DMS53 treated with DMSO at 0.1 percent for 48 hours (cell line): ENCODE measurements around the gene PARVA.

Source experiments
- DNase-seq: peaks from one replicate; lab custom pipeline; 2025; ENCODE audit not compliant: unreplicated experiment; lab: John Stamatoyannopoulos, UW

The PARVA gene

DNA sequence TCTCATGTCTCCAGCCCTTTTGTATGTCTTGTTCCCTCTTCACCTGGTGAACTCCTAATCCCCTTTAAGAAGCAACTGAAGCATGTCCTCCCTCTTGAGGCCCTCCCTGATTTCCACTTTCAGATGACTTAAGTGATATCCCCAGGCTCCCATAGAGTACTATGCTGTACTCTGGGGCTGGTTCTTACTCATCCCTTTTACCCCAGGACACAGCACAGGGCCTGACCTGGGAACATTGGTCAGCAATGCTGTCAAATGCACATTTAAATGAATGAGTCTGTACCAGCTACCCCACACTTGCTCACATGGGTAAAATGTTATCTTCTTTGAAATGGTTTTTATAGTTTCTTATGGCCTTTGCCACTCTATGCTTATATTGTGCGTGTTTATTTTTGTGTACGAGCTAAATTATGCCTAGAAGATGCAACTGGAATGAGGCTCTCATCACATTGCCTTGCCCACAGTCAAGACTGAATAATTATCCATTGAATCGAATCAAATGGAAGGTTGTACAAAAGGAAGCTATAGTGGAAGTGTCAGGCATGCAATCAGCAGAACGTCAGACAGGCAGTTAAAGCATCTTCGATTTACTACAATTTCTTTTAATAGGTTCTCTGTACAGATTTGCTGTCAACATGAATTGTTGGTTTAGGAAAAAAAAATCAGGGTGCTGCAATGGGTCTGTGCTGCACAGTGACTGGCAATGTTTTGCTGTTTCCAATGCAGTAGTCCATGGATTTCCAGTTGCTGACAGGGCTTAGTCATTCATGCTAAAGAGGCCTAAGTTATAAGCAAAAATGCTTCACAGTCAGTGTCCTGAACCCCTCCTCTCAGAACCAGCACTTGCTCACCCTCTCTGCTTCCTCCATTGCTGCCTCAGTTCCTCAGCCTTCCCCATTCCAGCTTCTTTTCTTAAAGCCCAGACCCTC, 79.5 kb downstream of the PARVA start:
- DNase-seq: no peak

DNA sequence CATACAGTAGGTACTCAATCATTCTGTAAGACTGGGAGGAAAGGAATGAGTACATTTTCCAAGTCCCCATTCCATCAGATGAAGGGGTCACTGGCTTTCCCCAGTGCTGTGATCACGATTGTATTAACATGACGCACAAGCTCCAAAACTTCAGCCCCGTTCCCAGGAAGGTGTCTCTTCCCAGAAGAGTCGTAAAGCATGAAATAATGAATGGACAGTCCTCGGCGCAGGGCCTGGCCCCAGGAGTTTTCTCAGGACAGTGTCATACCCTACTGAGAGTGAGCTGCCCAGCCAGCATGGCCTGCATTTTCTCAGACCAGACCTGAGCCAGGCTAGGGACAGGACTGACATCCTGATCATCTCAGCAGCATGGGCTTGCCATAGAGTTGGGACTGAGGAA, 80.7 kb downstream of the PARVA start:
- no peak for DNase-seq

DNA sequence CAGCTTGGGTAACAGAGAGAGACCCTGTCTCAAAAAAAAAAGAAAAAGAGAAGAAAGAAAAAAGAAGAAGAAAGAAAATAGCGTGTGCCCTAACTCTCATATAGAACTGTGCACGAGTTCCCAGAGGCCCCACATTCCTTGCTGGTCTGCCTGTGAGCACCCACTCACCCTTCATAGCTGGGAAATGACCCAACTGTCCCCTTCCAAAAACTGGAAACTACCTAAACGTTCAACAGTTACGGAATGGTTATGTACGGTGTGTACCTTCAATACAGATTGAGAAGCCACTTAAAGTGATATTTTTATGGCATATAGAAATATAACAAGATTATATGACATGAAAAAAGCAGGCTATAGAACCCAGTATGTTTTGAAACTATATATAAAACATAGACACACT, 82.0 kb downstream of the PARVA start:
- DNase-seq: no peak

DNA sequence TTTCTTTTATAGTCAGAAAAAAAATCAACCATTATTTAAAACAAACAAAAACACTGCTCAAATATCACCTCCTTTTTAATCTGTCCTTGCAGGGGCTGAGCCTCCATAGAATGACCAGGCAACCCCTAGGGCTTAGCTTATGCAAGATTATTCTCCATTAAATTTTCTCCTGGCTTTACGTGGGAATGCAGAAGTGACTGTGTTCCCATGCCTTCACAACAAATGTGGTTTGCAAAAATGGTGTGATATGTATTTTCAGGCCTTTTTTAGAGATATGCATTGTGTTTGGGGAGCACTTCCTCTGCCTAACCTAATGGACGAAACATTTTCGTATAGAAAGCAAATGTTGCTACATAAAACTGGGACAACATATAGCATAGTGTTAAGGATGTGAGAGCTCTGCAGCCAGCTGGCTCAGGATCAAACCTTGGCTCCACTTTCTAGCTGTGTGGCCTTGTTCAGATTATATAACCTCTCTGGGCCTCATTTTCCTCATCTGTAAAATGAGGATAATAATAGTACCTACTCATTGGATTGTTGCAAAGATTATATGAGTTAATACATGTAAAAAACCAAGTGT, 82.6 kb downstream of the PARVA start:
- DNase-seq: no peak

DNA sequence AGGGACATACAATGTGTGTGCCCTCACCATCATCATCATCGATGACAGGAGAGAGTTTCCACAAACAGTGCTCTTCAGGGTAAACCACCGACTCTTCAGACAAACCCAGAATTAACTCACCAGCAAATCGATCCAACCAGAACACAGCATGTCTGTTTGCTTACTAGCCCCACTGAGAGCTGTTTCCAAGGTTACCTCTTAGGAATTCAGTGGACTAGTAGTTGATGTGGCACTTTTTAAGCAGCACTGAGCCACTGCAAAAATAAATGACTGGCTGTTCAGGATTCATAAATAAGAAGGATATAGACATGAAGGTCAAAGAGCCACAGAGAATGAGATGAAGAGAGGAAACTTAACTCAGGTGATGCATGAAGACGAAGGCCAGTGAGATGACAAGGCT, 83.1 kb downstream of the PARVA start:
- DNase-seq: no peak

DNA sequence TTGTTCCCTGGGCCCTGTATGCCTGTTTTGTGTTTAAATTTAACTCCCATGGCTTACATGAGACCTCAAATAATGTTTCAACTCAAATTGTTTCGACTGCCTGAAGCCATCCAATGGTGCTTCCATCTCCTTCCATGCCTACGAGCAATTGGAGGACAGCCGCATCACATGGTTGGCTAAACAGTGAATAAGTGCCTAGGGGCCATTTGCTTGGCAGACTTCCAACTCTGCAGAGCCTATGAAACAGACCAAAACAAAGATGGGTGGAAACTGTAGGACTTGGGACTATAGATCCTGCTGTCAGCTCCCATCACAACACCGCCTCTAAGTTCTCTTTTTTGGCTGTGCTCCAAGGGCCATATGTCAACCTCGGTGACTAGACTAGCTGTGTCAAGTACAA, 84.1 kb downstream of the PARVA start:
- no peak for DNase-seq

DNA sequence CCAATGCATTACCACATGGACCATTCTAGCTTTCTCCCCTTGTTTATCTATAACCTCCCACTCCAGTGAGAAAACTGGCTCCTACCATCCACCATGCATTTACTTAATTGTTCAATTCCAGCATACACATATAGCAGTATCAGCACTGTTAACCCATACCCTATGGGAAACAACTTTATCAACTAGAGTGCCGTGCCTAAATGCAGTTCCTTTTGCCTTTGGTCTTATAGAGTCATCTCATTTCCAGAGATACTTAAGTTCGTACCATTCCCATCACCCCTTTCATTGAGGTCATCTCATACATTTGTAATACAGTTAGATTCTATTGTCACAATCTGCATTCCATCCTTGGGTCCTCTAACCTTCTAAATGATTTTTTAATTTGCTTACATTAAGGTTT, 86.9 kb downstream of the PARVA start:
- no peak for DNase-seq

DNA sequence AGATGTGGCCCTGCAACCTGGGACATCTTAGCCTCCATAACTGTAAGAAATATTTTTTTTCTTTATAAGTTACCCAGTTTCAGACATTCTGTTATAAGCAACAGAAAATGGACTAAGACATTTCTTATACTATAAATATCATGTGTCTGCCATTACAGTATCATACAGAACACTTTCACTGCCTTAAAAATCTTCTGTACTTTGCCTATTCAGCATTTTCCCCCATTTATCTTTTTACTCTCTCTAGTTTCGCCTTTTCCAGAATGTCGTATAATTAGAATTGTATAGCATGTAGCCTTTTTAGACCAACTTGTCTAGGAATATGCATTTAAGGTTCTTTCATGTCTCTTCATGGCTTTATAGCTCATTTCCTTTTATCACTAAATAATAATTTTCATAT, 88.0 kb downstream of the PARVA start:
- no peak for DNase-seq

DNA sequence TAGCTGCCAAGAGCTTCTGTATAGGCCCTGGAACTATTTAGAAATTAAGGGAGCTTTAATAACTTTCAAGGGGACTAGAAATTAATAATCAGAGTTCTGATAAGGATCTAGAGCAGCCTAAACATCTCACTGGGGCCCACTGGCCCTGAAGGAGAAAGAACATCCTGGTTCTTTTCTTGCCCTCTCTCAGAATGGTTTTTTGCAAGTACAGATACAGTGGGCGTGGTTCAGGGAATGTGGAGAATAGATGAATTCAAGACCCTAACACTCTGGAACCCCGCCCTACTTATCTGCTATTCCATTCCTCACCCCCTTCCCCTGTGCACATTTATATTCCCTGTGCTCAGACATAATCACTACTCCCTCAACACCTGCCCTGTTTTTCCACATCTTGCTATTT, 90.2 kb downstream of the PARVA start:
- no peak for DNase-seq

DNA sequence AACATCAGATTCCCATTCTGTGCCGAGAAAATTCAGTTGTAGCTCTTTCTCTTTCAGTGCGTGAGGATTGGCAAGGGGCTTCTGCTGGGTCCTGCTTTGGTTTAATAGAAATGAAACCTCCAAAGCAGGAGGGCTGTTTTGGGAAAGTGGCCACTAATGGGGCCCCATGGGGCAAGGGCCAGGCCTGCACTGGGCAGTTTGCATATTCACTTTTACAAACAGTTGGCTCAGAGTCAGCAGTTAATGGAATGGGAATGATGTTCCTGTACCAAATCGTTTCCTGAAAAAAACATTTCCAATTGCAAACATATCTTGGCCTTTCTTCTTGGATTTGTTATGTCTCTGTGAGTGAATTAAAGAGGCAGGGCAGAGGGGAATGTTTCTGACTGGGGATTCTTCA, 92.1 kb downstream of the PARVA start:
- DNase-seq: no peak

DNA sequence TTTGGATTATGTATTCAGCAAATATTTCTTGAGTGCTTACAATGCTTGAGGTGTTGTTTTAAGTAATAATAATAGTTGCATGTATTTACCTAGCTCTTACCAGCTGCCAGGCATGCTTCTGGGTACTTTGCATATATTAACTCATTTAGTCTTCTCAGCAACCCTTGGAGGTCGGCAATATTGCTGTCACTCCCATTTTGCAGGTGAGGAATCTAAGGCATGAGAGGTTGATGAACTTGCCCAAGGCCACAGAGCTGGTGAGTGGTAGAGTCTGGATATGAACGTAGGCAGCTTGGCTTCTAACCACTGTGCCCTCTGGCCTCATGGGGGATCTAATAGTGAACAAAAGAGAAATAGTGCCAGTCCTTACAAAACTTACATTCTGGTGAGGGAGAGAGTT, 92.9 kb downstream of the PARVA start:
- no peak for DNase-seq

DNA sequence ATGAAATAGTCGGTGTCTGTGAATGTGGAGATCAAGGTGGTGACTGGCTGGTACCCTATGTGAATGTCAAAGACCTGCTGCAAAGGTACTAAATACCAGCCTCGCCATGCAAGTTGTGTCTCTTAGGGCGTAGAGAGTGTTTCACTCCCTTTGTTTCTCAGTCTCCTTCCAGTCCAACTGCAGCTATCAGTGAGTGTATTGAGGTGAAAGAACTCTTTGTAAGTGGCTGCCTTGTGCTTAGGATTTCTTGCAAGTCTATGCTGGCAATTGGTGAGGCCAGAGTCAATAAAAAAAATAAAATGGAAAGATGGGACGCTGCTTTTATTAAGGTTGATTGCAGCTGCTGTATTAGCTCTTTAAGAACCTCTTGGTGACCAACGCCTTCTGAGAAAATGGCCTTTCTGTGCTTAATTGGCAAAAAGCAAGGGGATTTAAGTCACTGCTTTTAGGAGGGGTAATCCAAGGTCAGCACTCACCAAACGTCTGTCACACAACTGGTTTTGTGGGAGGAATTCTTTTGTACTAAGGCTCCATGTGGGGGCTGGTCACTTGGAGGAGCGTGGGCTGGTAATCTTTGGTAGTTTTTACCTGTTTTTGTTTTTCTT, 95.1 kb downstream of the PARVA start:
- DNase-seq: no peak

DNA sequence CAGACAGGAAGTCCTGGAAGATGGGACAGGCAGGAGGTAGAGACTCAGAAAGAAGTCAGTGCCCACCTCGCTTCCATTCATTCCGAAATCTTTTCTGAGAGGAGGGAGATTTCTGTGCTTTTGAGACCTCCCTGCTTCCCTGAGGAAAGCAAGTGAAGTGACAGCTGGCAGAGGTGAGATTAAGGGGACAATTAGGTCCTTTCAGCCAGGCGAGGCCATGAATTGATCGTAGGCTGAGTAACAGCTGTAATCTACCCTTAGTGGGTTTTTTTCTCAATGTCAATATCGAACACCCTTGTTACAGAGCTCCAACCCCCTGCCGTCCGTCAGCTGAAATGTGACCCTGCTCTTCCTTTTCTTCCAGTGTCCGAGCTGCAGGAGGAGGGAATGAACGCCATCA, 96.0 kb downstream of the PARVA start:
- no peak for DNase-seq

DNA sequence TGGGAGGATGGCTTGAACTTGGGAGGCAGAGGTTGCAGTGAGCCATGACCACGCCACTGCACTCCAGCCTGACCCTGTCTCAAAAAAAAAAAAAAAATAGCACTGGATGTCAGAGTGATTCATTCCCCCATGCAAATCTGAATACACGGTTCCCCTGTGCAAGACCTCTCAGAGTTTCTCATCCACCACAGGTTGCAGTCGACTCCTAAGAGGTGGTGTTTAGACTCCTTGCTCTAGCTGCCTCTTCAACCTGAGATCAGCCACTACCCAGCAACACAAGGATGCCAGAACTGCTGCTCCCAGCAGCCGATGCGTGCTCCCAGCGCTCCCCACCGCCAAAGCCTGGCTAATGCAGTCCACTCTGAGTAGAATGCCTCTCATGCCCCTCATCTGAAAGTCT, 97.5 kb downstream of the PARVA start:
- no peak for DNase-seq

DNA sequence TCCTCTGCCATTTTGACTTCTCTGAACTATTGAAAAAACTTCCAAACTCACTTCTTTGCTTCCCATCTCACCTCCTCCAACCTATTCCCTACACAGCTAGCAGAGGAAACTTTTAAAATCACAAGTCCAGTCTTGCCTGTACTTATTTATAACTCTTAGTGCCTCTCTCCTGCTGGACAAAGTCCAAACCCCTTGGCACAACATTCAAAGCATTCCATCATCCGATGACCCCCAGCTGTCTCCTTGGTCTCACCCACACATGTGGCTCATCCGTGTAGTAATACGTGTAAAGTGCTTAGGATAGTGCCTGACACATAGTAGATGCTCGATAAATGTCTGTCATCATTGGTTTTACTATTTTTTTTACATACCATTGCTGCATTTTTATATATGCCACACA, 101.4 kb downstream of the PARVA start:
- DNase-seq: no peak

DNA sequence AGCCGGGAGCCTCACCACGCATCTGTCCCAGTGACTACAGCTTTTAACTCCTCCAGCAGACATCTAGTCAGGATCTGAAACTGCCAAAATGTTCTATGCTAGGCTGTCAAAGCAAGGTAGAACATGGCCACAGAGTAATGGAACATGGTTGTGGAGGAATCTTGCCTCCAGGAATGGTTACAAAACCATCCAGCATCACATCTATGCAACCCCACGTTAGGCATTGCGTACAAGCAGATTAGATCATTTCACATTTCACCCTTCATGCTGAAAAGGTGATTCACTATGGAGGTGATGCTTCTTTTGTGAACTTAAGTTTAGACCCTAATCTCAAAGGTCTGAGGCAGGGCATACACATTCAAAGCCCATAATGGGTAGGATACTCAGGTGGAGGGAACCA, 103.0 kb downstream of the PARVA start:
- DNase-seq: no peak

DNA sequence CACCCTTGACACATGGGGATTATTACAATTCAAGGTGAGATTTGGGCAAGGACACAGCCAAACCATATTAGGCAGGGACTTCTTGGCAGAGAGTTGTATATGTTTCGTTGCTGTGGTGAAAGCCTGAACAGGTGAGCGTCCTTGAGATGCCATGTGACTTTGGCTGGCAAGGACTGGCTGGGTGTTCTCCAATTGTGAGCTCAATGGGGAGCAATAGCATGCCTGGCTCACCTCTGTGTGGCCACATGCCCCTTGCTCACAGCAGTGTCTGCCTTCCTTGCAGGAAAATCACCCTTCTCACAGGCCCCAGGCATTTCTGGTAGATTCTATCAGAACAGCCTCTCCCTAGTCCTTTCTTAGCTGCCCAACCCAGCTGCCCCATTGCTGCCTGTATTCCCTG, 105.5 kb downstream of the PARVA start:
- no peak for DNase-seq

DNA sequence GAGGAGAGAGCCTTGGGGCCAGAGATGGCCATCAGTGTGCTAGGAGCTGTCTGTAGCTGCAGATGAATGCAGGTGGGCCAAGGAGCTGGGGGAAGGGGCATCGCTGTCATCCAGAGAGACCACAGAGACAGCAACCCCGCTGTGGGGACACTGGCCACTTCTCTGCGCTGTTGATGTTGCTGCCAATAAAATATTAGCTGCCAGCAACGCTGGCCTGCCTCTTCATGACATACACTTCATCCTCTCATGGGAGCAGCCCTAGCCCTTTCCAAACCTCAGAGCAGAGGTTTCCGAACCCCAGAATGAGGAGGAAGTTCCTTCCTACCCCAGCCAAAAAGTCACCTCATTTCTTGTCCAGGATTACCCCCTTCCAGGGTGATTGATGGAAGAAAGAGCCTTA, 106.2 kb downstream of the PARVA start:
- no peak for DNase-seq

DNA sequence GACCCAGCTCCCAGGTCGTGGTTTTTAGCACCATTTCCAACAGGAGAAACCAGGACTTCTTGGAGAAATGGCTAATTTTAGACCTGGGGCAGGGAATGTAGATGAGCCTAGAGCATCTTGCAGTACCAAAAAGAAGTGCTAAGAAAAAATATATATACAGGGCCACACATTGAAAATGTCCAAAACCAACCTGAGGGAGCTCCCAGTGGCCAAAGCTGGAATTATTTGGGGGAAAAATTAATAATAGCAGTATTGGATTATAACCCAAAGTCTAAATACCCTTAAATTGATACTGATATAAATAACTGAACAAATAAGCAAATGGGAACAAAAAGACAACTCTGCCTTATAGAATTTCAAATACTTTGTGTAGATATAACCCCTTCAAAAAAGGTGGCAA, 108.0 kb downstream of the PARVA start:
- no peak for DNase-seq

DNA sequence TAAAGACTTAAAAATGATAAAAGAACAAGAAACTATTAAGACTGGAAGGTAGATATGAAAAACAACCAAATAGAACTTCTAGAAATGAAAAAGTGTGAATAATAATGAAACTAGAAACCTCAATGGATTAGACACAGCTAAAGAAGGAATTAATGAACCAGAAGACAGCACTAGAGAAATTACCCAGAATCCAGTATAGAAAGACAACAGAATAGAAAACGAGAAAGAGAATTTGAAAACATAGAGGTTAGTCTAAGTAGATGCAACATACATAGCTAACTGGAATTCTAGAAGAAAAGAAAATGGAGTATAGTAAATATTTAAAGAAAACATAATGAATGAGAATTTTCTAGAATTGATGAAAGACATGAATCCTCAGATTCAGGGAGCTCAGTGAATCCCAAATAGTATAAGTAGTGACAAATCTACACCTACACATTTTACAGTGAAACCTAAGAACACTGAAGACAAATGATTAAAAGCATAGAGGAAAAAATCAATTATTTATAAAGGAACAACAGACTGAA, 111.9 kb downstream of the PARVA start:
- no peak for DNase-seq

DNA sequence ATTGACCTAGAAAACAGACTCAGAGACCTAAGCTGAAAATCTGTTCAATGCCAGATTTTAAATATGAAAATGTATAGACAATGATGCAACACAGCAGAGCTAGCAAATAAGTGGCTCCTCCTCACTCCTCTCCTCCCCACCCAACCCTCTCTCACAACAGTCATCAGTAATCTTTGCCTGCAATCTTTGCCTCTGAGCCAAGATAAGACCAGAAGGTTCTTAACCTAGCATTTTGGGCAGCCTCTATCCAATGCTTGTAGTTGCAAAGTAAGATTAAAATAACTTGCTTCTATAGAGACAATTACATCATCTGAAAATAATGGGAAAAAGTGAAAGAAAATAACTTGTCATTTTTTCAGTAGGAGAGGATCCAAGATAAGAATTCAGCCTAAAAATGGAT, 117.3 kb downstream of the PARVA start:
- DNase-seq: no peak
